ENCODE results near the gene HSFX3.
"Not testable (repeated sequence)": the region's sequence is repeated elsewhere in the genome, so short reads cannot be mapped to it uniquely, and the experiment has no call there.

HSFX3 gene, protein sequence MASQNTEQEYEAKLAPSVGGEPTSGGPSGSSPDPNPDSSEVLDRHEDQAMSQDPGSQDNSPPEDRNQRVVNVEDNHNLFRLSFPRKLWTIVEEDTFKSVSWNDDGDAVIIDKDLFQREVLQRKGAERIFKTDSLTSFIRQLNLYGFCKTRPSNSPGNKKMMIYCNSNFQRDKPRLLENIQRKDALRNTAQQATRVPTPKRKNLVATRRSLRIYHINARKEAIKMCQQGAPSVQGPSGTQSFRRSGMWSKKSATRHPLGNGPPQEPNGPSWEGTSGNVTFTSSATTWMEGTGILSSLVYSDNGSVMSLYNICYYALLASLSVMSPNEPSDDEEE

DNA sequence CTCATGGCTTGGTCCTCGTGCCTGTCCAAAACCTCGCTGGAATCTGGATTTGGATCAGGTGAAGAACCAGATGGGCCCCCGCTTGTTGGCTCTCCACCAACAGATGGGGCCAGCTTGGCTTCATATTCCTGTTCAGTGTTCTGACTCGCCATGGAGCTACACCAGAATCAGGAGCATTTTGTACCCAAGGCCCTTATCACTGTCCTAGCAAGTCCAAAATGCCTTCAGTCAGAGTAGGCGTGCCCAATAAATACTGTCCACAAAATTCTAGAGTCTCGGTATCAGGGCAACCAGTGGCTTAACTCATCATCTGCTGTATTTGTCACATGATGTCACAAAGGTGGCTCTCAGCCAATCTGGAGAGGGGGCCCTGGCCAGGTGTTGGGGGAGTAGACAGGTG, at the start of gene HSFX3:
TSS of gene HSFX3 (minus strand) at position 224 of the 400 bp plus-strand sequence. CDS start at position 152, 72 bp downstream.
- DNase-seq (ENCODE audit: low read depth) = not testable (repeated sequence)

DNA sequence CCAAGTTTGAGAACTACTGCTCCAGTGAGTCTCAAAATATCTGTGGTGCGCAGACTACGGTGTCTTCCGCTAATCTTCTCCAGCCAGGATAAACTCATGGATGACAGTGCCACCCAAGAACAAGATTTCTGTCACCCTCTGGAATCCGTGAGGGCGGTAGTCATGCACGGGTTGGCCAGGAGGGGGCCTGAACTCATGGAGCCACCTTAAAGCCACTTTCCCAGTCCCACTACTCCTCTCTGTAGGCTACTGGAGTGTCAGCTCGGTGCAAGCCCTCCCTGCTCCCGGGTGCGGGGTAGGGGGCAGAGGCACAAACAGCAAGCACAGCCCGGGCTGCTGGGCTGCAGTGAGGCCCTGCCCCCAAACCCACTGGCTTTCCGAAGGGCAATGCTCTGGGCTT, 48.9 kb upstream of the HSFX3 start:
- DNase-seq (ENCODE audit: low read depth) = not testable (repeated sequence)

DNA sequence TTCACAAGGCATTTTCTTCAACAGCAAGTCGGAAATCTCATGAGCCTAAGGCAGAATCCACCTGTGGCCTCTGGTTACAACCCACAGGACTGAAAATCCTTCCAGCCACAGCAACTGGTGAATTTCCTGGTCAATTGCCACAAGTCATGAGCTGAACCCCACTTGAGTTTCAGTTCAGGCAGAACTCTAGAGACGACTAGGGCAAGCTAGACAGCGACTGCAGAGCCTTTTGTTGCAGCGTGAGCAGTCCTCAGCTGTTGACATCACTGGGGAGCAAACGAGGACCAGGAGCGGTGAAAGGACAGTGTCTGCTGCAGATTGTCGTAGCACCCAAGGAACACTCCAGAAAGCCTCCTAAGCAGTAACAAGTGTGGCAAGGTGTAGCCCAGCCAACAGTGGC, 46.2 kb upstream of the HSFX3 start:
- DNase-seq (ENCODE audit: low read depth) = not testable (repeated sequence)

DNA sequence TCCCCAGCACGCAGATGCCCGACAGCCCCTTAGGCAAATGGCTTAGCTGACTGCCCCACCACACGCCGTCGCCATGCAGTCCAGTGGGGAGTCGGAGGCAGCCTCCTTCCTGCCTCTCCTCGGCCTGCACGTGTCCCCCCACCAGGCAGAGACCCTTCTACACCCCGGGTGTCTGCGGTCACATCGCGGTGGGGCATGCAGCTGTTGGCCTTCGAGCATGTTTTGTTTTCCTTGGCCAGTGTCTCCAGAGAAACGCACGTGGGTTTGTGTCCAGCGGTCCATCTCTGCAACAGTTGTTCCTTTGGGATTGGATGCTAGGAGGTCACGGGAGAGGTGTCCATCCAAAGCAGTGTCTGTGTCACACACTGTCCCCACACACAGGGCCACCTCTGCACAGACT, 45.5 kb upstream of the HSFX3 start, which contains the start of gene HSFX2:
TSS of gene HSFX2 (minus strand) at position 101 of the 400 bp plus-strand sequence. CDS start 614 bp downstream, outside the sequence.
- not testable (repeated sequence) for DNase-seq (ENCODE audit: low read depth)

DNA sequence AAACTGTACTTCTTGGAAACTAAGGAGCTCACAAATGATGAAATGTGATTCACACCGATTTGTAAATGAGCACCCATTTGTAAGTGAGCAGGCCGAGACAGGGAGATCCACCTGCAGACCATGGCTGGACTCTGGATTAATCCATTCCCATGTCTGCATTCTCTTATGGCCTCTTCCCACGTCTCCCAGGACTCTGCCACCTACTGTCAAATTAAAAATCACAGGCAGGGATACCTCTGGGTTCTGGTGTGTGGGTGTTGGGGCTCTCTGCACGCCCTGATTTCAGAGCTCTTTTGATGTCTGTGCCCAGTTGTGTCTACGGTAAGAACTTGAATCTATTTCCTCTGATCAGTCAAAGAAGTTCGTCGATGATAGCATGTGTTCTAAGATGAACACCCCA, 41.3 kb upstream of the HSFX3 start:
- not testable (repeated sequence) for DNase-seq (ENCODE audit: low read depth)

DNA sequence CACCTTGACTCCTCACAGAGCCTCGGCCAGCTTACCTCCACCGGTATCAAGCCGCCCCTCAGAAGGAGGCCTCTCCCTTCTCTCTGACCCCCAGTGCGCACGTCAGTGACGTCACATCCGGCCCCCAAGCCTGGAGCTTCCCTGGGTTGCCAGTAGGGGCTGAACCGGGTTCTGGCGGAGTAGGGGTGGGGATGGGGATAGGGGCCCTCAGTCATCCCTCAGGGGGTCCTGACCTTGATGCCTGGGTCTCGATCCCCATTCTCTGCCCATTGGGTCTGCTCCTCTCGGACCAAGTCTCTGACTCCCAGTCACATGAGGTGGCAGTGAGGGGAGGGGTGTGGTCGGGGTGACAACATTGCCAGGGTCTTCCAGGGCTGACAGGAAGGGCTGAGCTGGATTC, 37.6 kb upstream of the HSFX3 start, which contains the start of gene MAGEA9B:
TSS of gene MAGEA9B (minus strand) at position 101 of the 400 bp plus-strand sequence. CDS start 4,280 bp downstream, outside the sequence.
- DNase-seq (ENCODE audit: low read depth) = not testable (repeated sequence)

DNA sequence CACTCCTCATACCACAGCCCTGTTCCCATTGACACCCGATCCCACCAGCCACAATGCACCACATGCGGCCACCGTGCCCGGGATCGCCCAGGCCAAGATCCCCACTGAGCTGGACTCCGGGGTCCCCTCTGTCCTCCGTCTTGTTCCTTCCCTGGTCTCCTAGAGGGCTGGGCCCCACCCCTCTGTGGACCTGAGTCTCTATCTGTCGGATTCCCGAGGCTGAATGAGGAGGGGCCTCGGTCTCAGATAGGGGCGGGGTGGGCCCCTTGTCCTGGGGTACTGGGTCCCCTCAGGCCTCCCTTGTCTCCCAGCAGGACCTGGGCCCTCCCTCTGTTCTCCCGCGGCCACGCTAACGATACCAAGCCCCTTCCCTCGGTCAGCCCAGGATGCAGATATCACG, 35.9 kb upstream of the HSFX3 start:
- DNase-seq (ENCODE audit: low read depth) = not testable (repeated sequence)

DNA sequence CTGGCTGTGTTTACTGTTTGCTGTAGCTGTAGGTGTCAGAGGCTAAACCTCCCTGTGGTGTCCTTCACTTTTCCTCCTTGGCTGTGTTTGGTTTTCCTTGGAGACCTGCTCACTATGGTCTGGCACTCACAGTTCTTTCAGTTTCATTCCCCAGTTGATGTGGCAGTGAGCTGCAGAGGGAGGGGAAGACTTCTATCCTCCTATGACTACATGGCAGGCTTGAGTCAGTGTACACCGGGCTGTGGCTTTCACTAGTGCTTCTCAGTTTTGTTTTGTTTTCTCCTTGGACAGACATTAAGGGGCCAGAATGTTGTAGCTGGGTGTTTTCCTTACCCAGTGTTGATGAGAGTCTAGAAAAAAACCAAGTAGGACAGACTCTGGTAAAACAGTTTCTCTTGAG, 23.7 kb upstream of the HSFX3 start:
- DNase-seq (ENCODE audit: low read depth) = not testable (repeated sequence)

DNA sequence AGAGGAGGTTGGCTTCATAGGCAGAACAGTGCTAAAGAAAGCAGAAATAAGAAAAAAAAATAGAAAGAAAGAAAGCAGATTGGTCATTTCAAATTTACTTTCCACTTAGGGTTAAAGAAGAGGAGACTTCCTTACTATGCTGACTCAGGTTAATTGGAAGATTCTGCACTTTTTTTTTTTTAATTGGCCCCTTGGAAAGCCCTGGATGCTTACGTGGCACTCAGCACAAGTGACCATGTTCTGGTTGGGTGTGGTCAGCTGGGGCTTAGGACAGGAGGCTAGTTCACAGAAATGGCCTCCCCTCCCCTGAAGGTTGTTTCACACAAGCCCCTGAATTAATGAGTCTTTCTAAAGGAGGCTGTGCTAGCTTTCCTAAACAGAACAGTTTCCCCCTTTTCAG, 23.0 kb upstream of the HSFX3 start:
- DNase-seq (ENCODE audit: low read depth) = no peak

DNA sequence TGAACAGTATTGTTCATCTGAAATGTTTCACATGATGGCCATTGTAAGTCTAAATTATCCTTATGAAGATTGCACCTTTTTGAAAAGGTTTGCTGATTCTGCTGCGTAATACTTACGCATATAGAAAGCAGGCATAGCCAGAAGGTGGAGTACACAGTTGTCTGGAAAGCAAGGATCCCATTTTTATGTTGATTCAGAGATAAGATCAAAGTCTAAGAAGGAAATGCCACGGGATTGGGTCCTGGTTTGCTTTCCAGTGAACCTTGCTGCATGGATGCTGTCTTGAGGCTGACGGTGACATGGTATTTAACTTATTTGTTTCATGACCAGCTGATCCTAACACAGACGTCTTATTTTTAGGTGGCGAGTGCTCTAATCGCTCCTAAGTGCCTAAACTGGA, 22.0 kb upstream of the HSFX3 start:
- no peak for DNase-seq (ENCODE audit: low read depth)

DNA sequence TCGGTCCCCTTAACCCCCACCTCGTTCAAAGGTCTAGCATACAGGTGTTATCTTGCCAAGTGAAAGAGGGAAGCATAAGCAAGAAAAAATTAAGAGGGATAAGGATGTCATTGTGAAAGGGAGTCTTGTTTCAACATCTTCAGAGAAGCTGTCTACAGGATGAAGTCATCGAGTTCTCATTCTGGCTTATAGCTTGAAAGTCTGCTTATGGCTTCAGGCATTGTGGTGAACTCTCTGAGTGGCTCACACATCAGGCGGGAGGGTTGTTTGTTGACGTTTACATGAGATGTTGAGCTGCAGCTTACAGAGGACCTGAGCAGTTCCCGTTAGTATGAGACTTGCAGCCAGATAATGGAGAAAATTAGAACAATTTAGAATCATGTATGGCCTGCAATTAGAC, 20.9 kb upstream of the HSFX3 start:
- no peak for DNase-seq (ENCODE audit: low read depth)

DNA sequence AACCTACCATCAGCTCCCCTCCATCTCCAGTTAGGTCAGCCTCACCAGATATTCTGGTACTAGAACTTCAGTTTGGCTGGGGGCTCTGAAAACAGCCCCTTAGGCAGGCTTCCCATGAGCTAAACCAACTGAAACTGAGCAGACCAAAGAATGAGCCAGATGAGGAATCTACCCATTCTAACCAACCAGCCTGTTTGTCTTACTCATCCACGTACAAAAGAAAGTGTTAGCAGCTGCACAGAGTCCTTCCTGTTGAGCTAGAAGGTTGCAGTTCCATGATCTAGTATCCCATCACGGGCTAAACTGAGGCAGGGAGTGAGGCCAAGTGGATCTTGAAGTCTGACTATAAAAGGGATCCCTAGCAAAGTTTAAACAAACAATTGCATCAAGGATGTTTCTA, 20.0 kb upstream of the HSFX3 start:
- DNase-seq (ENCODE audit: low read depth) = no peak

DNA sequence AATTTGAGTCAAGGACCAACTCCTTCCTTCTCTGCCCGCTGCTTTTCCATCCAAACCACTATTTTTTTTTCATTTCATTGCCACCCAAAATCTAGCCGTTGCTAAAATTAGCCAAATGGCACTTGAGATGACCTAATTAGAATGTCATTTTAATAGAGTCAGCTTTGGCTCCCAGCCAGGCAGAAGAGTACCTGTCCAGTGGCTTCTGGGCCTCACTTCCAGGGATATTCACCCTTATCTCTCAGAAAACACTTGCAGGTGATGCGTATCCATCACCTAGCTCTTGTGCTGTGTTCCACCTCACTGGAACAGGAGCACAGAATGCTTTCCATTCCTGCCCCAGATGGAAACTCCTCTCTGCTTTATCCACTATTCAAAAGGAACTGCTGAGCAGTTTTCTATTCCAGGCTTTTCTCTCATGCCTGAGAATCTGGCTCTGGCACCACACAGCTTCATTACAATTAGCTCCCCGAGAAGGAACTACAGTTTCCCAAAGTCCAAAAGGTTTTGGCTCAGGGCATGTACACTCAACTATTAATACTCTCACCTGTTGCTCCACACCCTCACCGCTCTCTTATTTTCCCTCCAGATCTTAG, 19.1 kb upstream of the HSFX3 start:
- no peak for DNase-seq (ENCODE audit: low read depth)

DNA sequence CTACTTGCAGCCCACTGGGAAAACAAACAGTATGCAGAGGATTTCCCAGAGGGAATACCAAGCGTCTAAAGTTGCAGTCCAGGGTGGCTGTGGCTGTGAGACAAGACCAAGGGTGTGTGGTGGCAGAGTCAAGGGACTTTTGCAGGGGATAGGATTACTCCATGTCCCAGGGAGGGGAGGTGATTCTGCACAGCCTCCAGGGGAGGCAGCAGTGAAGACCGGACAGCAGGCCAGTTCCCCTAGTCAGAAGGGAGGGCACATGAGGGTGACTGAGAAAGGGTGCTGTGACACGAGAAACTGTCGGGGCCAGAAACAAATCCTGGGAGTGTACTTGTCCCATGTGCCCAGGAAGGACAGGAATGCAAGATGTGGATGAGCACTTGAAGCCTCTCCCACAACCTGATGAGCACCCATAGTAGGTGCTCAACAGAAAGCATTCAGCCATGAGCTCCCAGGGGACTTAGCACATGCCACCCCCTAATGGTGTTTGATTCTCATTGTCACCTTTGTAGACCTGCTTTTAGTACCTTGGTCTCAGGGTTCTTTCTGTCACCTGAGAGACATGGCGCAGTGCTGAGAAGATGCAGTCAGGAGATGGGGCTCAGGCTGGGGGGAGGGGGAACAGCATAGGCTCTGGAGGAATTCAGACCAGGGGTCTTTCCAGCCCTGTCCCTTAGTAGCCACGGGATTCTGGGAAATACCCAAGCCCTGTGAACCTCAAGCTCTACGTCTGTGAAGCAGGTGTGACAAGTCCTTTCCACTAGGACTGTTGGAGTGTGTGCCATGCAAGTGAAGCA, 18.1 kb upstream of the HSFX3 start:
- DNase-seq (ENCODE audit: low read depth) = no peak

DNA sequence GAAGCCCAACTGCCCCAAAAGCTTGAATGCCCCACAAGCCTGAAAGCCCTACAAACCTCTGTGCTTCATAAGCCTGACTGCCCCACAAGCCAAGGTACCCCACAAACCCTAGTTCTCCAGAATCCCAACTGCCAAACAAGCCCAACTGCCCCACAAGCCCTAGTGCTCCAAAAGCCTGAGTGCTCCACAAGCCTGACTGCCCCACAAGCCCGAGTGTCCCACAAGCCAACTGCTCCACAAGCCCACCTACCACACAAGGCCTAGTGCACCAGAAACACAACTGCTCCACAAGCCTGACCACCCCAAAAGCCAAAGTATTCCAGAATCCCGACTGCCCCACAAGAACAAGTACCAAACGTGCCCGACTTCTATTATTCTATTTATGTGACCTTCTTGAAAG, 13.6 kb upstream of the HSFX3 start:
- no peak for DNase-seq (ENCODE audit: low read depth)

DNA sequence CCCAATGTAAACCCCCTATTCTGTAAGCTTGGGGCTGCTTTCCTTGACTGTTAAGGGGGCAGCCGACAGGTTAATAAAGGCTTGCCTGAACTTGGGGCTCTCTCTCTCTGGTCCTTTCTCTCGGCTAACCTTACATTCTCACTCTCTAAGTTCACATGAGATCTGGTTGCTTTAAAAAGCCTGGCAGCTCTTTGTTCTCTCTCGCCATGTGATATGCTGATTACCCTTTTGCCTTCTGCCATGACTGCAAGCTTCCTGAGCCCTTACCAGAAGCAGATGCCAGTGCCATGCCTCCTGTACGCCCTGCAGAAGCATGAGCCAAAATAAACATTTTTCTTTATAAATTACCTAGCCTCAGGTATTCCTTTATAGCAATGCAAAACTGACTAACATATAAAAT, 5.5 kb upstream of the HSFX3 start:
- not testable (repeated sequence) for DNase-seq (ENCODE audit: low read depth)

DNA sequence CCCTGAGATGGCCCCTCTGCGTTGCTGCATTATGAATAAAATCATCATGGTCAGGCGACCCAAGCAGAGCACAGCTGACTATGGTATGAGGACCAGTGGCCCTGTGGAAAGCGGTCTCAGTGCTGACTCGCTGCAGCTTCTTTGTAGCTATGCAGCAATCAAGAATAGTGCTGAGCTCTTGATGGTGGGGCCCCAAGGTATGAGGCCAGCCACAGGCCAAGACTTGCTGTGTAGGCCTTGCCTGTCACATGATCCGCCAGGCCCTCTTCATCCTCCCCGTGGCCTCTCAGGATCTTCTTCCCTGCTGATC, 2.2 kb upstream of the HSFX3 start:
- not testable (repeated sequence) for DNase-seq (ENCODE audit: low read depth)

DNA sequence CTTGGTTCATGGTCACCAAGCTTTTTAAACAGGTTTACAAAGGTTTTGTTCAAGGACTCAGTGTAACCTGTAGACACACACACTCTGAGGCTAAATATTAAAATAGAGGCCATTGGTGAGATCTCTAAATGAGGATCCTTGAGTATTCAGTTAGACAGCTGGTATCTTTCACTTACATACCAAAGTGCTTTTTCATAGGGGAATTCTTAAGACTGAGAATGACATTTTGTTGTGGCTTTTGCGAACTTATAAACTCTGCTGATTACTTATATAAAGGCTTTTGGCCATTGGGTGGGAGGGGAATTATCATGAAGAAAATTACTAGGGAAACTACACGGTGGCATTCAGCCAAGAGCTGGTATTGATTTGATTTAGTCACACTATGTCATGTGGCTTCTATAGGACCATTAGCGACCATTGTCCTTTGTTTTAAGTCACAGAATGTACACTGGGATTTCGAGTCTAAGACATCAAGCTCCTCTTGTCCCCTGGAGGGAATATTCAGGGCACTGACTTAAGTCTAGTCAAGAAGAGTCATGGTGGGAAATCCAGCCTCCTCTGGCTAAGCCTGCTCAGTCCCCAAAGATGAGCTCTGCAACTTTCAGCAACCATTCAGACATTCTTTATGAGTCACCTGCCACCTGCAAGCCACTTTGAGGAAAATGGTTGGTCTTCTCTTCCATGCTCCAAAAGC, 1.7 kb upstream of the HSFX3 start:
- DNase-seq (ENCODE audit: low read depth) = not testable (repeated sequence)

DNA sequence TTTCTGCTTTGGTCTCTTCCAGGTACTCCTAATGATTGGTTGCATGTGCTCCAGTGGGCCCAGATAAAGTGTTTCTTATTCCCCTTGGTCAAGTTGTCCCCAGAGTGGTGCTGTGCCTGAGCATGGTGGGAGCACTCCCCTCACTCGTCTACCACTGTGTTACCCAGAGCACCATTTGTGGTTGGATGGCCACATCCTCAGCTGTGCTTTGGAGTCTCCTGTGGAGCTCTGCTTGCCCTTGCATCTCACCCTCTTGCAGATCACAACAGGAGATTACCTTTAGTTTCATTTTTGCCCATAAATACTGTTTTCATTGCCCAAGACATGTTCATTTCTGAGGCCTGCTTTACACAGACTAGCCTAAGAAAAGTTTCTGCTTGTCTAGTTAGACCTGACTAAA, 730 bp upstream of the HSFX3 start:
- not testable (repeated sequence) for DNase-seq (ENCODE audit: low read depth)

DNA sequence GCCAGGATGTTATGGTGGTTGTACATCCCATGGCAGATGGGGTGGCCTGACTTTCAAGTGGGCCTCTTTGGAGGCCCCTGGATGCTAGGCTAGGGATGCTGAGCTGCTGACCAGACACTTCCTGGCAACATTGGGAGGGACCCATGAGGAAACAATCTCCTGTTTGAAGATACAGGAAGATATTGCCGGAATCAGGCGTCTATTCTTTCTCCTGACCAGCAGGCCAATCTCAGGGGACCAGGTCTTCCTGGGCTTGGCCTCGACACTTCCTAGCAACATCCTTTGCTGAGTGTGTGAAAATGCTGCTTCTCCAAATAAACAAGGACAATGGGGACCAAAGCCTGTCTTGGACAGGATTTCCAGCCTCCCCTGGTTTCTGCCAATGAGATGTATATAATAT, 1.9 kb downstream of the HSFX3 start:
- DNase-seq (ENCODE audit: low read depth) = not testable (repeated sequence)

DNA sequence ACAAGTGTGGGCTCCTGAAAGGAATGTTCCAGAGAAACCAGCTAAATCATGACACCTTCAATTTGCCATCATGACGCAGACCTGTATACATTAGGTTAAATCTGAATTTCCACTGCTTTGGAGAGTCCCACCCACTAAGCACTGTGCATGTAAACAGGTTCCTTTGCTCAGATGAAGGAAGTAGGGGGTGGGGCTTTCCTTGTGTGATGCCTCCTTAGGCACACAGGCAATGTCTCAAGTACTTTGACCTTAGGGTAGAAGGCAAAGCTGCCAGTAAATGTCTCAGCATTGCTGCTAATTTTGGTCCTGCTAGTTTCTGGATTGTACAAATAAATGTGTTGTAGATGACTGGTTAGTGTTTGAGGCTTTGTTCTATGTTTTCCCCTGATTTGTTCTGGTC, 2.8 kb downstream of the HSFX3 start:
- DNase-seq (ENCODE audit: low read depth) = not testable (repeated sequence)

Data from stimulated activated CD4-positive, alpha-beta T cell treated with anti-CD3 and anti-CD28 coated beads, Interleukin-2, amount 100 ng/mL, for 4 hours (primary cell).